GM12874 (cell line): ENCODE measurements around the gene CNNM3.

ENCODE experiments used
- CTCF ChIP-seq: IDR thresholded peaks from 2 replicates; pipeline ENCODE4 v1.5.1; 2011; ENCODE audit warnings: low read depth, mild to moderate bottlenecking, control low read depth, low read length, moderate library complexity; ENCODE audit not compliant: insufficient read depth

Gene CNNM3

DNA sequence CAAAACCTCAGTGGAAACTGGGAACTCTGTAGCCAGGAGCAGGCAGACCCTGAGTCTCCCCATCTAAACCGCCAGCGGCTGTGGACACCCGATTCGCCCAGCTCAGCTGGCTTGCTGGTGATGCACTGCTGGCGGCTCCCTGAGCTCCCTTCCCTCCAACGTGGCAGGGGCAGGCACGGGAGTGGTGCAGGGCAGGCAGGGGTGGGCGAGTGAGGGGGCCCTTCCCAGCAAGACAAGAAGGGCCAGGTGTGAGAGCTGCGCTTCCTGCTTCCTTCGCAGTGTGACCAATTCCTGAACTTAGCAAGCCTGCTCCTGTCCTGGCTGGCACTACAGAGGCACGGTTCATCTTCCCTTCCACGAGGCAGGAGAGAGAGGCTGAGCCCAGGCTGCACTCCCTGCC is 66.2 kb downstream of the CNNM3 start:
- TF ChIP-seq CTCF, result no peak

- TF ChIP-seq CTCF, result no peak
These were observed 66.8 kb downstream of the CNNM3 start for GRCh38 chr2:96882906-96883305.

- no peak for TF ChIP-seq CTCF
These were observed 67.2 kb downstream of the CNNM3 start for GRCh38 chr2:96883306-96883705.
